GM12878 (cell line): ENCODE data around the gene SIT1. TPM values are rescaled to one million over a fixed set of nuclear protein-coding genes. Genes with fewer than 3 reads are reported as not detected.

Experiments
- ATAC-seq: fragments of 200-7000 bp; cut with Tn5 transposase; 3 replicates; pipeline ENCODE4 v1.9.1; 2020; ENCODE audit warnings: mild to moderate bottlenecking, moderate library complexity
- Bru-seq: library from RNA; stranded (reverse); fragments of 400-500 nt; gene quantifications from one replicate; lab custom pipeline; 2021; lab: Mats Ljungman, UMichigan
- BruChase-seq, 2 experiments: library from RNA; stranded (reverse); fragments of 400-500 nt; gene quantifications; one replicate each; lab custom pipeline; 2021; lab: Mats Ljungman, UMichigan
- BruUV-seq: library from RNA; stranded (reverse); fragments of 400-500 nt; replicated peaks from 2 replicates; lab custom pipeline; 2021; lab: Mats Ljungman, UMichigan
- CTCF ChIA-PET: fragments of 300-600 bp; sonication (Branson Sonifier 250); formaldehyde crosslinking; extraction: SDS; loops from one replicate; lab custom pipeline; 2021; ENCODE audit warnings: inconsistent platforms; lab: Yijun Ruan, JAX
- POLR2A ChIA-PET: fragments of 350-600 bp; formaldehyde crosslinking; extraction: SDS; loops from one replicate; lab custom pipeline; 2021; ENCODE audit warnings: inconsistent platforms; lab: Charles Lee
- RAD21 ChIA-PET: fragments of 300-600 bp; sonication (Branson Sonifier 250); formaldehyde crosslinking; loops from one replicate; lab custom pipeline; 2023; ENCODE audit warnings: antibody characterized with exemption; ENCODE audit not compliant: unreplicated experiment; lab: Charles Lee
- SMC1A ChIA-PET: fragments of 300-600 bp; sonication (Branson Sonifier 250); formaldehyde crosslinking; loops from one replicate; lab custom pipeline; 2023; ENCODE audit not compliant: unreplicated experiment, uncharacterized antibody; lab: Charles Lee
- DNase-seq: peaks from one replicate; pipeline ENCODE4 v3.0.0-alpha.2; 2011; ENCODE audit warnings: low read depth, low spot score
- FAIRE-seq: peaks from 3 replicates; lab custom pipeline; 2011; peaks lifted over from hg19 to GRCh38; lab: Jason Lieb, UNC
- H2AFZ ChIP-seq: 2 replicates; pipeline ENCODE4 v1.6.0; 2011; ENCODE audit warnings: low read depth, low read length, control low read depth; ENCODE audit not compliant: control insufficient read depth
- H3K27ac ChIP-seq: 2 replicates; pipeline ENCODE4 v1.5.1; 2011; ENCODE audit warnings: control low read depth; ENCODE audit not compliant: control insufficient read depth, insufficient read depth
- H3K27me3 ChIP-seq, 2 experiments: replicated peaks in 1 of 2; 2 replicates each; pipeline versions ENCODE4 v1.6.0 to v1.6.1; 2011; ENCODE audit warnings: low read length in 1 of 2; ENCODE audit not compliant: control insufficient read depth in 2 of 2, insufficient read depth in 2 of 2
- H3K36me3 ChIP-seq, 2 experiments: 2 replicates each; pipeline ENCODE4 v1.5.1; 2011; ENCODE audit warnings: low read length in 1 of 2; ENCODE audit not compliant: control insufficient read depth in 2 of 2, insufficient read depth in 2 of 2
- H3K4me1 ChIP-seq: 2 replicates; pipeline ENCODE4 v1.6.1; 2011; ENCODE audit warnings: mild to moderate bottlenecking, low read length, moderate library complexity, mixed read lengths; ENCODE audit not compliant: control insufficient read depth, insufficient read depth
- H3K4me2 ChIP-seq: 2 replicates; pipeline ENCODE4 v1.6.0; 2011; ENCODE audit warnings: control low read depth; ENCODE audit not compliant: control insufficient read depth, insufficient read depth
- H3K4me3 ChIP-seq: fragments of 200-600 bp; sonication (generic); 2 replicates; pipeline ENCODE4 v1.5.1; 2016
- H3K79me2 ChIP-seq: 2 replicates; pipeline ENCODE4 v1.6.0; 2011; ENCODE audit warnings: low read length; ENCODE audit not compliant: control insufficient read depth, insufficient read depth
- H3K9ac ChIP-seq: 2 replicates; pipeline ENCODE4 v1.8.0; 2011; ENCODE audit warnings: low read length, control low read depth, mixed read lengths; ENCODE audit not compliant: control insufficient read depth, insufficient read depth
- H3K9me3 ChIP-seq: replicated peaks from 3 replicates; pipeline ENCODE4 v1.5.1; 2011; ENCODE audit warnings: mild to moderate bottlenecking, low read length; ENCODE audit not compliant: control insufficient read depth, insufficient read depth
- H4K20me1 ChIP-seq: 2 replicates; pipeline ENCODE4 v1.6.0; 2011; ENCODE audit not compliant: control insufficient read depth, insufficient read depth
- CEBPB ChIP-seq, 2 experiments: fragments of 150-350 bp in 1 of 2; IDR thresholded peaks; 2 replicates each; pipeline ENCODE4 v1.6.1; 2012 to 2014; ENCODE audit warnings: low read depth in 2 of 2, low read length in 2 of 2, borderline replicate concordance in 1 of 2, inconsistent platforms in 1 of 2
- CHD2 ChIP-seq: IDR thresholded peaks from 2 replicates; pipeline ENCODE4 v1.6.1; 2011; ENCODE audit warnings: low read depth, low read length, improper control_type of control experiment, borderline replicate concordance
- EGR1 ChIP-seq, 2 experiments: IDR thresholded peaks; 1 replicate in 1 of 2; 2 replicates in 1 of 2; pipeline ENCODE4 v1.6.1; 2011 to 2012; ENCODE audit warnings: low read depth in 2 of 2, low read length in 2 of 2, borderline replicate concordance in 1 of 2, mild to moderate bottlenecking in 1 of 2, moderate library complexity in 1 of 2
- HDGF ChIP-seq: fragments of 450-650 bp; IDR thresholded peaks from 2 replicates; pipeline ENCODE4 v1.6.1; 2016; ENCODE audit warnings: antibody characterized with exemption
- IKZF1 ChIP-seq: fragments of 450-650 bp; conservative IDR thresholded peaks from 2 replicates; pipeline ENCODE4 v1.6.1; 2017; ENCODE audit warnings: antibody characterized with exemption, mild to moderate bottlenecking
- MAX ChIP-seq: IDR thresholded peaks from 2 replicates; pipeline ENCODE4 v1.6.1; 2012; ENCODE audit warnings: low read depth, low read length, improper control_type of control experiment
- NFXL1 ChIP-seq: fragments of 450-650 bp; IDR thresholded peaks from 2 replicates; pipeline ENCODE4 v1.6.1; 2017; ENCODE audit warnings: antibody characterized with exemption, mild to moderate bottlenecking, borderline replicate concordance
- ZNF384 ChIP-seq: IDR thresholded peaks from 2 replicates; pipeline ENCODE4 v1.6.1; 2012; ENCODE audit warnings: low read depth, mild to moderate bottlenecking, low read length, improper control_type of control experiment, borderline replicate concordance
- WGBS: methylation state at CpG from one replicate; pipeline ENCODE4 v1.1.6; 2016; ENCODE audit warnings: low lambda C conversion rate; ENCODE audit not compliant: insufficient replicate concordance, insufficient coverage; ENCODE audit errors: missing lambda C conversion rate; 5-methylcytosine and 5-hydroxymethylcytosine counted together
- in situ Hi-C: fragments of 300-500 bp; cut with MboI; formaldehyde crosslinking; loops from 9 replicates; pipeline ENCODE4 v1.14.3; 2018; ENCODE audit warnings: mixed read lengths
- intact Hi-C: fragments of 100-400 bp; cut with micrococcal nuclease; formaldehyde crosslinking; loops from one replicate; pipeline ENCODE4 v1.14.2; 2022; ENCODE audit not compliant: unreplicated experiment
- long read RNA-seq, 2 experiments: library from polyadenylated mRNA; unstranded; transcript quantifications; one replicate each; pipeline ENCODE4 v2.0.0, GENCODE V29; 2019 to 2020
- polyA minus RNA-seq, 3 experiments: library from RNA; depleted of rRNA, polyadenylated mRNA; stranded (reverse); fragments of >200 nt; gene quantifications; 2 replicates each; pipeline ENCODE4 v1.2.3, GENCODE V29; 2011
- polyA plus RNA-seq, 11 experiments: library from polyadenylated mRNA; depleted of rRNA in 4 of 11; unstranded in 6 of 11; stranded (reverse) in 5 of 11; fragments of >200 nt; fragmentation: Nextera tagmentation in 4 of 11; fragmentation: Illumina TruSeq in 1 of 11; extraction: Ambion mirVana in 4 of 11; extraction: Trizol in 1 of 11; gene quantifications; 1 replicate in 1 of 11; 2 replicates in 10 of 11; pipeline versions ENCODE4 v1.2.1 to v1.2.3, GENCODE V29; 2011 to 2016; ENCODE audit warnings: inconsistent platforms in 2 of 11, missing spikeins in 2 of 11, low read depth in 1 of 11
- total RNA-seq, 4 experiments: library from RNA; depleted of rRNA in 3 of 4; stranded (reverse); fragments of >200 nt in 3 of 4; fragmentation: Illumina TruSeq in 1 of 4; extraction: Trizol in 1 of 4; gene quantifications; 2 replicates each; pipeline versions ENCODE4 v1.2.1 to v1.2.3, GENCODE V29; 2013 to 2021
- TF ChIP-seq, protein P1 (sequence below): fragments of 450-650 bp; IDR thresholded peaks from 2 replicates; pipeline ENCODE4 v1.6.1; 2017; ENCODE audit warnings: mild to moderate bottlenecking

SIT1 gene, protein sequence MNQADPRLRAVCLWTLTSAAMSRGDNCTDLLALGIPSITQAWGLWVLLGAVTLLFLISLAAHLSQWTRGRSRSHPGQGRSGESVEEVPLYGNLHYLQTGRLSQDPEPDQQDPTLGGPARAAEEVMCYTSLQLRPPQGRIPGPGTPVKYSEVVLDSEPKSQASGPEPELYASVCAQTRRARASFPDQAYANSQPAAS
- total RNA-seq (2013; cell fraction: nucleolus; rRNA removed): 31.5 and 33.0 TPM in 2 replicates
- total RNA-seq (2014; rRNA removed) (115 and 119 TPM in 2 replicates), total RNA-seq (2014; rRNA removed; fragmentation: Illumina TruSeq; extraction: Trizol) (55.0 and 55.6 TPM in 2 replicates), total RNA-seq (2021) (83.3 and 84.9 TPM in 2 replicates), polyA plus RNA-seq (2011; rRNA removed) (20.1 and 29.1 TPM in 2 replicates), polyA plus RNA-seq (2014; fragmentation: Illumina TruSeq; extraction: Trizol) (26.3 and 44.9 TPM in 2 replicates), polyA plus RNA-seq (2014; fragmentation: Nextera tagmentation; extraction: Ambion mirVana) (10 to 100 TPM in 1 of 2 experiments, under 1 TPM in 1; 0.97 to 12.1 TPM), polyA plus RNA-seq (2014; rRNA removed) (137 and 147 TPM in 2 replicates), polyA plus RNA-seq (2016; fragmentation: Nextera tagmentation; extraction: Ambion mirVana) (10 to 100 TPM; 63.8 to 77.8 TPM), polyA minus RNA-seq (2011; rRNA and poly(A)+ RNA removed) (5.4 and 16.1 TPM in 2 replicates), Bru-seq, nascent RNA (percentile 65 among the genes with signal in this experiment), BruChase-seq, experiment 1, labeled RNA remaining after a 6-hour chase (percentile 69 among the genes with signal in this experiment), BruChase-seq, experiment 2, labeled RNA remaining after a 2-hour chase (percentile 69 among the genes with signal in this experiment)
- 38.2 TPM for polyA plus RNA-seq (2011; ENCODE audit: low read depth)
- 42.7 and 45.9 TPM in 2 replicates for polyA plus RNA-seq (2011; cell fraction: cytosol; rRNA removed)
- polyA plus RNA-seq (2011; cell fraction: nucleus; rRNA removed): 16.1 and 23.4 TPM in 2 replicates
- polyA plus RNA-seq (2012): 88.6 and 91.7 TPM in 2 replicates
- polyA minus RNA-seq (2011; cell fraction: cytosol; rRNA and poly(A)+ RNA removed): 3.6 and 8.9 TPM in 2 replicates
- polyA minus RNA-seq (2011; cell fraction: nucleus; rRNA and poly(A)+ RNA removed): 4.1 and 5.0 TPM in 2 replicates
- long read RNA-seq, experiment 1, transcript SIT1-201 (5 exons, 1,231 nt): major isoform, 12 of 17 reads
- long read RNA-seq, experiment 1, partial matches to known transcripts: 3 of 17 reads
- long read RNA-seq, experiment 1, other reads (novel, unspliced or antisense): 0 of 17 reads
- long read RNA-seq, experiment 2, partial matches to known transcripts: 0 of 5 reads
- long read RNA-seq, experiment 2, other reads (novel, unspliced or antisense): 1 of 5 reads

DNA sequence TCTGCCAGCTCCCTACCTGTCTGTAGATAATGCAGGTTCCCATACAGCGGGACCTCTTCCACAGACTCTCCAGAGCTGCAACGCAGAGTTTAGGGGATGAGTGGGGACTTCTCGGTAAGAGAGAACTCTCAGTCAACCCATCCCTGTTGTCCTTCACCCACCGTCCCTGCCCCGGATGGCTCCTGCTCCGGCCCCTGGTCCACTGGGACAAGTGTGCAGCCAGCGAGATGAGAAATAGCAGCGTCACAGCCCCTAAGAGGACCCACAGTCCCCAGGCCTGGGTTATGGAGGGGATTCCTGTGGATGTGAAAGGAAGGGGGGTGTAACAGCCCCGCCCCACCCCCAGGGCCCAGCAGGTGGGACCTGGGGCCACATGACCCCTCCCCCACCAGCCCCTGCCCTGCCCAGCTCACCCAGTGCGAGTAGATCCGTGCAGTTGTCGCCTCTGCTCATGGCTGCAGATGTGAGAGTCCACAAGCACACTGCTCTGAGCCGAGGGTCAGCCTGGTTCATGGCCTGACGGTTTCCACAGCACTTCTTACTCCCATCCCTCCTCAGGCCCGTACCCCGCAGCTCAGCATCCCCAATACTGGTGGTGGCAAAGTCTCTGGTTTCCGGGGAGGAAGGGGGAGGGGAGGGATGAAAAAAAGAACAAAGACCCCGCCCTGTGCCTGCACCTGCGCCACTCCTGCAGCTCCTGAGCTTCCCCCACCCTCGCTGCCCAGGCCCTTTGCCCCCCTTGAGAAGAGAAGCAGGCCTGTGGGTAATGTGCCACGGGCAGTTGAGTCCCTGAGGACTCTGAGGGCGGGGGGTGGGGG, at the start of gene SIT1:
TSS of gene SIT1 (minus strand) at position 591 of the 818 bp plus-strand sequence. CDS start at position 513, 78 bp downstream.
- in situ Hi-C loops: no loop called here
- peak; percentile 19 for ATAC-seq
- 8% methylated on average over 22 of the region's 22 CpGs for WGBS
- 0 out of 3 replicates have a peak, but pooled peaks of 1 of the 2 experiments have one; percentile 21 for TF ChIP-seq EGR1 (IDR thresholded peaks at IDR 0.05; ENCODE audit: borderline replicate concordance in 1 of 2, low read depth in 2 of 2, low read length in 2 of 2)
- TF ChIP-seq CEBPB (IDR thresholded peaks at IDR 0.05; ENCODE audit: borderline replicate concordance in 1 of 2, low read depth in 2 of 2, low read length in 2 of 2): no peak
- TF ChIP-seq, protein P1, sequence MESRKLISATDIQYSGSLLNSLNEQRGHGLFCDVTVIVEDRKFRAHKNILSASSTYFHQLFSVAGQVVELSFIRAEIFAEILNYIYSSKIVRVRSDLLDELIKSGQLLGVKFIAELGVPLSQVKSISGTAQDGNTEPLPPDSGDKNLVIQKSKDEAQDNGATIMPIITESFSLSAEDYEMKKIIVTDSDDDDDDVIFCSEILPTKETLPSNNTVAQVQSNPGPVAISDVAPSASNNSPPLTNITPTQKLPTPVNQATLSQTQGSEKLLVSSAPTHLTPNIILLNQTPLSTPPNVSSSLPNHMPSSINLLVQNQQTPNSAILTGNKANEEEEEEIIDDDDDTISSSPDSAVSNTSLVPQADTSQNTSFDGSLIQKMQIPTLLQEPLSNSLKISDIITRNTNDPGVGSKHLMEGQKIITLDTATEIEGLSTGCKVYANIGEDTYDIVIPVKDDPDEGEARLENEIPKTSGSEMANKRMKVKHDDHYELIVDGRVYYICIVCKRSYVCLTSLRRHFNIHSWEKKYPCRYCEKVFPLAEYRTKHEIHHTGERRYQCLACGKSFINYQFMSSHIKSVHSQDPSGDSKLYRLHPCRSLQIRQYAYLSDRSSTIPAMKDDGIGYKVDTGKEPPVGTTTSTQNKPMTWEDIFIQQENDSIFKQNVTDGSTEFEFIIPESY: no peak
- TF ChIP-seq HDGF: 0 out of 2 replicates have a peak, but pooled peaks have one; percentile 53
- no peak for TF ChIP-seq ZNF384
- TF ChIP-seq CHD2: peak; percentile 84; the same call in 1 of the 2 replicates
- TF ChIP-seq IKZF1: 0 out of 2 replicates have a peak, but pooled peaks have one; percentile 8
- peak; percentile 45; the same call in 1 of the 2 replicates for TF ChIP-seq MAX
- TF ChIP-seq NFXL1: no peak

More for the DNA sequence above, at the start of gene SIT1:
- DNase-seq: no peak
- peak within 1 kb of the TSS; percentile 93 for H3K4me2 ChIP-seq
- no TSS peak for BruUV-seq
- no peaks in the 10 kb centered on the region for H3K36me3 ChIP-seq
- no peaks in the 10 kb centered on the region for H3K9me3 ChIP-seq
- SMC1A ChIA-PET: interaction anchor here (0.8 to 7.7 kb wide), 7 partner anchors 9 to 99 kb away, joined by 3 to 114 read pairs (median 32); partner anchors contain the start of genes ARHGEF39, CCDC107, CREB3 and GBA2
- H3K27ac ChIP-seq: peak within 1 kb of the TSS; percentile 93
- peaks cover 20% of the 10 kb centered on the region for H3K79me2 ChIP-seq
- H3K4me3 ChIP-seq: peak within 1 kb of the TSS; percentile 100
- H4K20me1 ChIP-seq: no peaks in the 10 kb centered on the region
- H3K27me3 ChIP-seq: no peaks in the 10 kb centered on the region
- H2AFZ ChIP-seq: peak within 1 kb of the TSS; percentile 77
- RAD21 ChIA-PET: interaction anchor here (0.5 to 9.6 kb wide), 9 partner anchors 7 to 578 kb away, joined by 3 to 133 read pairs (median 15); partner anchors contain the start of genes ARHGEF39, CCDC107, CREB3 and RMRP
- peak within 1 kb of the TSS; percentile 89 for H3K9ac ChIP-seq
- H3K4me1 ChIP-seq: peaks cover 31% of the 10 kb centered on the region
- intact Hi-C loops: loop anchor here (10.0 kb wide), 1 partner anchor 174 kb away; the partner anchor contains the start of genes FAM221B and TMEM8B
- POLR2A ChIA-PET: interaction anchor here (0.6 to 11.1 kb wide), 7 partner anchors 10 to 306 kb away, joined by 3 to 163 read pairs (median 7); partner anchors contain the start of genes ARHGEF39, CCDC107, CD72 and CREB3
- FAIRE-seq: no peak
- CTCF ChIA-PET: interaction anchor here (0.9 to 8.8 kb wide), 8 partner anchors 7 to 85 kb away, joined by 3 to 139 read pairs (median 76); partner anchors contain the start of genes ARHGEF39, CCDC107, CD72 and CREB3
